H1 (cell line): ENCODE measurements around the gene PDCD5. TPM values are rescaled to one million over a fixed set of nuclear protein-coding genes. Genes with fewer than 3 reads are reported as not detected.
"Not testable (repeated sequence)": the region's sequence is repeated elsewhere in the genome, so short reads cannot be mapped to it uniquely, and the experiment has no call there.

Experiments used
- CTCF ChIA-PET: fragments of 300-600 bp; sonication (Branson Sonifier 250); formaldehyde crosslinking; loops from one replicate; lab custom pipeline; 2021; ENCODE audit not compliant: partially characterized antibody; lab: Charles Lee
- POLR2A ChIA-PET: fragments of 300-600 bp; sonication (Branson Sonifier 250); formaldehyde crosslinking; loops from one replicate; lab custom pipeline; 2021; ENCODE audit warnings: inconsistent platforms; ENCODE audit not compliant: partially characterized antibody; lab: Charles Lee
- DNase-seq, 2 experiments: peaks; one replicate each; pipeline versions ENCODE4 v3.0.0 to v3.0.0-alpha.2; 2010 to 2022; ENCODE audit warnings: low spot score in 2 of 2, low read depth in 1 of 2, mixed read lengths in 1 of 2
- FAIRE-seq: peaks from 2 replicates; lab custom pipeline; 2011; peaks lifted over from hg19 to GRCh38; lab: Jason Lieb, UNC
- H2AFZ ChIP-seq: 2 replicates; pipeline ENCODE4 v1.8.1; 2012; ENCODE audit warnings: low read length, inconsistent platforms
- H2AK5ac ChIP-seq: 2 replicates; pipeline ENCODE4 v1.6.1; 2013; ENCODE audit warnings: low read depth, low read length
- H2BK120ac ChIP-seq: replicated peaks from 2 replicates; pipeline ENCODE3; 2013; ENCODE audit warnings: low read depth, low read length, inconsistent platforms
- H2BK12ac ChIP-seq: 2 replicates; pipeline ENCODE4 v1.6.1; 2013; ENCODE audit warnings: low read depth, low read length
- H2BK15ac ChIP-seq: 2 replicates; pipeline ENCODE4 v1.6.1; 2013; ENCODE audit warnings: low read length
- H2BK20ac ChIP-seq: 2 replicates; pipeline ENCODE4 v1.6.1; 2013; ENCODE audit warnings: low read length
- H2BK5ac ChIP-seq: 2 replicates; pipeline ENCODE4 v1.6.1; 2013; ENCODE audit warnings: low read depth, low read length
- H3K14ac ChIP-seq: 2 replicates; pipeline ENCODE4 v1.6.1; 2013; ENCODE audit warnings: inconsistent platforms; ENCODE audit not compliant: insufficient read length
- H3K18ac ChIP-seq: 2 replicates; pipeline ENCODE4 v1.6.1; 2013; ENCODE audit warnings: low read length; ENCODE audit errors: extremely low read depth
- H3K23ac ChIP-seq: 2 replicates; pipeline ENCODE4 v1.6.1; 2013; ENCODE audit warnings: inconsistent platforms; ENCODE audit not compliant: insufficient read length
- H3K23me2 ChIP-seq: 2 replicates; pipeline ENCODE4 v1.6.1; 2013; ENCODE audit warnings: low read depth, low read length
- H3K27ac ChIP-seq: 2 replicates; pipeline ENCODE4 v1.6.1; 2011; ENCODE audit warnings: low read depth, low read length, inconsistent platforms
- H3K27me3 ChIP-seq, 4 experiments: replicated peaks in 1 of 4; 1 replicate in 1 of 4; 2 replicates in 3 of 4; pipeline versions ENCODE4 v1.6.1 to v1.8.1; 2011 to 2013; ENCODE audit warnings: low read length in 3 of 4, mild to moderate bottlenecking in 3 of 4, inconsistent platforms in 2 of 4, mixed read lengths in 2 of 4, moderate library complexity in 1 of 4; ENCODE audit not compliant: control insufficient read depth in 3 of 4, insufficient read depth in 3 of 4; ENCODE audit errors: extremely low read depth in 1 of 4
- H3K36me3 ChIP-seq, 4 experiments: 2 replicates each; pipeline versions ENCODE4 v1.6.1 to v1.8.1; 2011 to 2013; ENCODE audit warnings: mild to moderate bottlenecking in 4 of 4, low read length in 3 of 4, moderate library complexity in 2 of 4, control low read depth in 1 of 4, inconsistent platforms in 1 of 4; ENCODE audit not compliant: insufficient read depth in 4 of 4, control insufficient read depth in 2 of 4
- H3K4ac ChIP-seq: replicated peaks from 2 replicates; pipeline ENCODE3; 2013; ENCODE audit warnings: low read length, low read depth, mixed read lengths, inconsistent platforms; ENCODE audit not compliant: insufficient read length
- H3K4me1 ChIP-seq, 4 experiments: replicated peaks in 1 of 4; 1 replicate in 1 of 4; 2 replicates in 3 of 4; pipeline versions ENCODE4 v1.6.1 to v1.8.1; 2011 to 2013; ENCODE audit warnings: low read length in 3 of 4, inconsistent platforms in 2 of 4, mixed read lengths in 1 of 4; ENCODE audit not compliant: insufficient read depth in 4 of 4, control insufficient read depth in 3 of 4
- H3K4me2 ChIP-seq, 2 experiments: 2 replicates each; pipeline versions ENCODE4 v1.6.1 to v1.8.1; 2011 to 2013; ENCODE audit warnings: low read depth in 2 of 2, low read length in 2 of 2, control low read depth in 1 of 2, inconsistent platforms in 1 of 2, mild to moderate bottlenecking in 1 of 2; ENCODE audit not compliant: insufficient read depth in 1 of 2
- H3K4me3 ChIP-seq, 4 experiments: fragments of 200-600, 300-600 bp in 1 of 4; sonication (generic), shearing (Covaris generic), sonication (Bioruptor Twin) in 1 of 4; 2 replicates each; pipeline versions ENCODE4 v1.5.1 to v1.8.1; 2011 to 2016; ENCODE audit warnings: low read length in 4 of 4, low read depth in 3 of 4, control low read depth in 2 of 4, inconsistent platforms in 2 of 4, mild to moderate bottlenecking in 2 of 4, mixed read lengths in 1 of 4, moderate library complexity in 1 of 4; ENCODE audit not compliant: insufficient read depth in 2 of 4; ENCODE audit errors: extremely low read depth in 1 of 4
- H3K56ac ChIP-seq: replicated peaks from 2 replicates; pipeline ENCODE3; 2013; ENCODE audit warnings: low read depth, mild to moderate bottlenecking, mixed read lengths, low read length, inconsistent platforms; ENCODE audit not compliant: insufficient read length
- H3K79me1 ChIP-seq: 2 replicates; pipeline ENCODE4 v1.6.1; 2013; ENCODE audit warnings: low read depth, low read length, control low read depth
- H3K79me2 ChIP-seq, 2 experiments: 2 replicates each; pipeline versions ENCODE4 v1.6.1 to v1.8.1; 2012 to 2013; ENCODE audit warnings: low read length in 2 of 2, mild to moderate bottlenecking in 2 of 2, inconsistent platforms in 1 of 2; ENCODE audit not compliant: insufficient read depth in 2 of 2, control insufficient read depth in 1 of 2
- H3K9ac ChIP-seq, 4 experiments: replicated peaks in 1 of 4; 1 replicate in 1 of 4; 2 replicates in 3 of 4; pipeline versions ENCODE4 v1.6.1 to v1.8.1; 2011 to 2013; ENCODE audit warnings: low read depth in 3 of 4, low read length in 3 of 4, control low read depth in 2 of 4, mild to moderate bottlenecking in 2 of 4, moderate library complexity in 2 of 4, inconsistent platforms in 1 of 4; ENCODE audit errors: extremely low read depth in 1 of 4
- H3K9me3 ChIP-seq, 2 experiments: 2 replicates each; pipeline versions ENCODE4 v1.6.1 to v1.8.1; 2012 to 2013; ENCODE audit warnings: mild to moderate bottlenecking in 2 of 2, moderate library complexity in 2 of 2, control low read depth in 1 of 2, inconsistent platforms in 1 of 2, low read depth in 1 of 2, low read length in 1 of 2, mixed read lengths in 1 of 2; ENCODE audit not compliant: insufficient read depth in 2 of 2
- H4K20me1 ChIP-seq, 2 experiments: replicated peaks in 1 of 2; 2 replicates each; pipeline versions ENCODE3 to v1.8.1; 2011 to 2013; ENCODE audit warnings: inconsistent platforms in 2 of 2, low read length in 2 of 2, mild to moderate bottlenecking in 1 of 2; ENCODE audit not compliant: insufficient read depth in 2 of 2, control insufficient read depth in 1 of 2
- H4K5ac ChIP-seq: 2 replicates; pipeline ENCODE4 v1.6.1; 2013; ENCODE audit warnings: low read length, low read depth, mixed read lengths, inconsistent platforms; ENCODE audit not compliant: insufficient read length
- H4K8ac ChIP-seq: 2 replicates; pipeline ENCODE4 v1.8.0; 2013; ENCODE audit warnings: mild to moderate bottlenecking, moderate library complexity, low read length, inconsistent platforms; ENCODE audit not compliant: insufficient read depth; ENCODE audit errors: extremely low read depth
- H4K91ac ChIP-seq: replicated peaks from 2 replicates; pipeline ENCODE3; 2013; ENCODE audit warnings: low read length, mixed read lengths, inconsistent platforms; ENCODE audit not compliant: insufficient read length
- BCL11A ChIP-seq, 2 experiments: IDR thresholded peaks; one replicate each; pipeline ENCODE4 v1.6.1; 2011; ENCODE audit warnings: low read depth in 2 of 2, low read length in 2 of 2, mild to moderate bottlenecking in 2 of 2
- EP300 ChIP-seq, 2 experiments: IDR thresholded peaks; 1 replicate in 1 of 2; 2 replicates in 1 of 2; pipeline ENCODE4 v1.6.1; 2011 to 2012; ENCODE audit warnings: low read depth in 2 of 2, low read length in 2 of 2, mild to moderate bottlenecking in 2 of 2, borderline replicate concordance in 1 of 2, inconsistent platforms in 1 of 2, moderate library complexity in 1 of 2
- HDAC2 ChIP-seq, 2 experiments: fragments of 300-600 bp in 1 of 2; sonication (generic) in 1 of 2; IDR thresholded peaks; 2 replicates each; pipeline ENCODE4 v1.6.1; 2011 to 2012; ENCODE audit warnings: low read depth in 2 of 2, low read length in 2 of 2, mild to moderate bottlenecking in 2 of 2, moderate library complexity in 2 of 2, borderline replicate concordance in 1 of 2, inconsistent platforms in 1 of 2
- NANOG ChIP-seq: IDR thresholded peaks from 2 replicates; pipeline ENCODE4 v1.6.1; 2011; ENCODE audit warnings: low read length, low read depth, mild to moderate bottlenecking, inconsistent platforms; ENCODE audit not compliant: insufficient read depth, poor library complexity, severe bottlenecking
- POU5F1 ChIP-seq: IDR thresholded peaks from 2 replicates; pipeline ENCODE4 v1.6.1; 2011; ENCODE audit warnings: low read depth, mild to moderate bottlenecking, low read length, moderate library complexity
- RBBP5 ChIP-seq: IDR thresholded peaks from 2 replicates; pipeline ENCODE4 v1.7.1; 2012; ENCODE audit warnings: low read depth, mild to moderate bottlenecking, inconsistent platforms, low read length, moderate library complexity, borderline replicate concordance
- TCF12 ChIP-seq: IDR thresholded peaks from 2 replicates; pipeline ENCODE4 v1.6.1; 2011; ENCODE audit warnings: low read depth, mild to moderate bottlenecking, low read length
- WGBS, 2 experiments: shearing (Covaris generic) in 1 of 2; methylation state at CpG; one replicate each; pipeline versions ENCODE4 v1.1.6 to v1.1.7; 2013 to 2015; ENCODE audit warnings: low lambda C conversion rate in 2 of 2, mixed read lengths in 2 of 2, inconsistent platforms in 1 of 2, low coverage in 1 of 2, missing lambda C conversion rate in 1 of 2; ENCODE audit not compliant: insufficient replicate concordance in 2 of 2, insufficient coverage in 1 of 2, insufficient read length in 1 of 2; ENCODE audit errors: extremely low coverage in 1 of 2, missing lambda C conversion rate in 1 of 2; 5-methylcytosine and 5-hydroxymethylcytosine counted together
- polyA plus RNA-seq, 7 experiments: library from polyadenylated mRNA; depleted of rRNA in 3 of 7; stranded (reverse) in 5 of 7; unstranded in 2 of 7; fragments of >200 nt in 5 of 7; fragments of 200-250 nt in 2 of 7; gene quantifications; 1 replicate in 5 of 7; 2 replicates in 1 of 7; 4 replicates in 1 of 7; pipeline versions ENCODE4 v1.2.1 to v1.2.3, GENCODE V29; 2011 to 2013; ENCODE audit warnings: missing spikeins in 2 of 7, mixed read lengths in 2 of 7
- total RNA-seq: library from RNA; stranded (reverse); fragmentation: NEBNext Ultra II Directional; extraction: Animal tissue kit (Norgen Biotek cat#: 25700); gene quantifications from 2 replicates; pipeline ENCODE4 v1.2.1, GENCODE V29; 2021

The PDCD5 gene
- total and polyA plus RNA-seq, 2 of the 8 experiments (the other 6 are each of a cell fraction or from before 2014, with no cell fraction given), result 43.2 to 98.8 TPM

DNA sequence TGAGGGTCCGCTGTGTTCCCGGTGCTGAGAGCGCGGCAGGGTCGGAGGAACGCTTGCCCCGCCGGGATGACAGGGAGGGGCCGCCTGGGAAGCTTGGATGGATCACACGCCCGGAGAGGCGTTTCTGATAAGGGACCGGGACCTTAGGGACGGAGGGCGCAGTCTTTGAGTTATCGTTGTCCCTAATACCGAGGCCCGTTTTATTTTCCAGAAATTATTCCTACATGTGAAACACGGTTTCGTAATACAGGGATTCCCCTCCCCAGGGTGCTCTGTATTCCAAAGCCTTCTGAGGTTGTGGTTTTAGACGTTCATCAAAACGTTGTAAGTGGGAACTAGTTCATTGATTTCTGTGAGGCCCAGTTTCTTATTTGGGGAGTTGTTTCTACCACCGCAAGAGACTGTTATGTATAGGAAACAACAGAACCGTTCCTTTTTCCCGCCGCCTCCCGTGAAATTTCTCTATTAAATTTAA, 752 bp downstream of the PDCD5 start (continued):
- TF ChIP-seq RBBP5 (no peak), EP300 (IDR thresholded peaks at IDR 0.05; ENCODE audit: borderline replicate concordance in 1 of 2, low read depth in 2 of 2, low read length in 2 of 2) (no peak), BCL11A (IDR thresholded peaks at IDR 0.05; ENCODE audit: low read depth in 2 of 2, low read length in 2 of 2) (no peak), TCF12 (no peak), NANOG (no peak), HDAC2 (IDR thresholded peaks at IDR 0.05; ENCODE audit: borderline replicate concordance in 1 of 2, low read depth in 2 of 2, low read length in 2 of 2) (no peak), POU5F1 (no peak)

DNA sequence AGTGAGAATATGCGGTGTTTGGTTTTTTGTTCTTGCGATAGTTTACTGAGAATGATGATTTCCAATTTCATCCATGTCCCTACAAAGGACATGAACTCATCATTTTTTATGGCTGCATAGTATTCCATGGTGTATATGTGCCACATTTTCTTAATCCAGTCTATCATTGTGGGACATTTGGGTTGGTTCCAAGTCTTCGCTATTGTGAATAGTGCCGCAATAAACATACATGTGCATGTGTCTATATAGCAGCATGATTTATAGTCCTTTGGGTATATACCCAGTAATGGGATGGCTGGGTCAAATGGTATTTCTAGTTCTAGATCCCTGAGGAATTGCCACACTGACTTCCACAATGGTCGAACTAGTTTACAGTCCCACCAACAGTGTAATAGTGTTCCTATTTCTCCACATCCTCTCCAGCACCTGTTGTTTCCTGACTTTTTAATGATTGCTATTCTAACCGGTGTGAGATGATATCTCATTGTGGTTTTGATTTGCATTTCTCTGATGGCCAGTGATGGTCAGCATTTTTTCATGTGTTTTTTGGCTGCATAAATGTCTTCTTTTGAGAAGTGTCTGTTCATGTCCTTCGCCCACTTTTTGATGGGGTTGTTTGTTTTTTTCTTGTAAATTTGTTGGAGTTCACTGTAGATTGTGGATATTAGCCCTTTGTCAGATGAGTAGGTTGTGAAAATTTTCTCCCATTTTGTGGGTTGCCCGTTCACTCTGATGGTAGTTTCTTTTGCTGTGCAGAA, 6.9 kb downstream of the PDCD5 start:
- H3K27ac ChIP-seq, H3K18ac ChIP-seq, H3K27me3 ChIP-seq, H2BK20ac ChIP-seq, H3K56ac ChIP-seq, H2BK120ac ChIP-seq, H4K8ac ChIP-seq, H3K4me2 ChIP-seq, H4K91ac ChIP-seq, H2AFZ ChIP-seq, H3K9me3 ChIP-seq, H3K4me1 ChIP-seq, H4K20me1 ChIP-seq, H4K5ac ChIP-seq, H2BK12ac ChIP-seq, FAIRE-seq, DNase-seq, H3K14ac ChIP-seq, POLR2A ChIA-PET, H2BK15ac ChIP-seq, H3K79me2 ChIP-seq, H3K23me2 ChIP-seq, H3K79me1 ChIP-seq, H3K23ac ChIP-seq, CTCF ChIA-PET, H2AK5ac ChIP-seq, H2BK5ac ChIP-seq, H3K4ac ChIP-seq, H3K4me3 ChIP-seq, H3K9ac ChIP-seq: not testable (repeated sequence)
- H3K36me3 ChIP-seq, result peaks cover 8 to 40% (median 22%) of the 10 kb centered on the region in 4 experiments
- 97% methylated on average over 4 of the region's 8 CpGs; no CpG with 5 or more reads in 1 of the 2 experiments for WGBS, 2 experiments
